K562 (cell line): ENCODE data around the gene PARD3. TPM values are rescaled to one million over a fixed set of nuclear protein-coding genes. Genes with fewer than 3 reads are reported as not detected.

Source experiments
- ATAC-seq: fragments of 200-7000 bp; cut with Tn5 transposase; 3 replicates; pipeline ENCODE4 v1.9.1; 2020; ENCODE audit warnings: moderate library complexity
- BruUV-seq: library from RNA; stranded (reverse); fragments of 400-500 nt; replicated peaks from 2 replicates; lab custom pipeline; 2021; lab: Mats Ljungman, UMichigan
- CTCF ChIA-PET: fragments of 300-600 bp; formaldehyde crosslinking; extraction: SDS; loops from one replicate; lab custom pipeline; 2021; ENCODE audit warnings: low intra/inter-chr PET ratio; lab: Yijun Ruan, JAX
- POLR2A ChIA-PET: fragments of 300-600, 350-650 bp; sonication (Branson Sonifier 250); formaldehyde crosslinking; extraction: SDS; loops from one replicate; lab custom pipeline; 2021; ENCODE audit warnings: antibody characterized with exemption, inconsistent platforms; lab: Yijun Ruan, JAX
- DNase-seq, 4 experiments: peaks; one replicate each; pipeline versions ENCODE4 v3.0.0 to v3.0.0-alpha.2; 2011 to 2018; ENCODE audit warnings: low spot score in 3 of 4, mixed read lengths in 3 of 4; ENCODE audit errors: extremely low read depth in 1 of 4
- FAIRE-seq: peaks from 2 replicates; lab custom pipeline; 2011; peaks lifted over from hg19 to GRCh38; lab: Jason Lieb, UNC
- H2AFZ ChIP-seq: 2 replicates; pipeline ENCODE4 v1.6.0; 2011; ENCODE audit warnings: low read depth, low read length, control low read depth, inconsistent platforms
- H3K27ac ChIP-seq: fragments of 200-600 bp; 3 replicates; pipeline ENCODE4 v1.8.0; 2011; ENCODE audit warnings: low read depth, mild to moderate bottlenecking, control low read depth, inconsistent platforms, low read length, moderate library complexity, mixed read lengths; ENCODE audit errors: extremely low read depth
- H3K27me3 ChIP-seq, 2 experiments: fragments of 300-600 bp in 1 of 2; 2 replicates in 1 of 2; 3 replicates in 1 of 2; pipeline versions ENCODE4 v1.6.0 to v1.8.0; 2011; ENCODE audit warnings: inconsistent platforms in 2 of 2, low read length in 2 of 2, mild to moderate bottlenecking in 1 of 2, mixed read lengths in 1 of 2, moderate library complexity in 1 of 2; ENCODE audit not compliant: control insufficient read depth in 2 of 2, insufficient read depth in 2 of 2
- H3K36me3 ChIP-seq: fragments of 300-600 bp; 3 replicates; pipeline ENCODE4 v1.8.0; 2011; ENCODE audit warnings: mild to moderate bottlenecking, low read length, inconsistent platforms; ENCODE audit not compliant: control insufficient read depth, insufficient read depth
- H3K4me1 ChIP-seq, 2 experiments: fragments of 200-600 bp in 1 of 2; replicated peaks in 1 of 2; 2 replicates in 1 of 2; 3 replicates in 1 of 2; pipeline versions ENCODE4 v1.5.1 to v1.8.0; 2011; ENCODE audit warnings: inconsistent platforms in 2 of 2, low read length in 2 of 2, mild to moderate bottlenecking in 1 of 2, mixed read lengths in 1 of 2, moderate library complexity in 1 of 2; ENCODE audit not compliant: control insufficient read depth in 2 of 2, insufficient read depth in 2 of 2
- H3K4me2 ChIP-seq: 2 replicates; pipeline ENCODE4 v1.6.1; 2011; ENCODE audit warnings: low read length, control low read depth, inconsistent platforms, mixed read lengths; ENCODE audit not compliant: insufficient read depth
- H3K4me3 ChIP-seq: fragments of 200-600 bp; sonication (generic), shearing (Covaris generic); 2 replicates; pipeline ENCODE4 v1.5.1; 2016; ENCODE audit warnings: control low read depth, inconsistent platforms
- H3K79me2 ChIP-seq: fragments of 200-600 bp; 3 replicates; pipeline ENCODE4 v1.8.0; 2011; ENCODE audit warnings: low read length, inconsistent platforms; ENCODE audit not compliant: control insufficient read depth, insufficient read depth
- H3K9ac ChIP-seq, 2 experiments: 2 replicates each; pipeline versions ENCODE4 v1.6.0 to v1.6.1; 2011; ENCODE audit warnings: low read depth in 2 of 2, low read length in 2 of 2, control low read depth in 1 of 2, inconsistent platforms in 1 of 2, mild to moderate bottlenecking in 1 of 2, mixed read lengths in 1 of 2; ENCODE audit not compliant: insufficient read depth in 1 of 2
- H3K9me1 ChIP-seq: one replicate; pipeline ENCODE4 v1.6.0; 2011; ENCODE audit warnings: inconsistent platforms, mild to moderate bottlenecking, low read length, moderate library complexity; ENCODE audit not compliant: control insufficient read depth, insufficient read depth
- H3K9me3 ChIP-seq: replicated peaks from 2 replicates; pipeline ENCODE4 v1.5.1; 2011; ENCODE audit warnings: low read depth, low read length, inconsistent platforms; ENCODE audit not compliant: control insufficient read depth, insufficient read depth
- H4K20me1 ChIP-seq: replicated peaks from 2 replicates; pipeline ENCODE4 v1.6.1; 2011; ENCODE audit warnings: low read length, inconsistent platforms, mixed read lengths; ENCODE audit not compliant: control insufficient read depth, insufficient read depth
- AFF4 ChIP-seq: sonication (generic); formaldehyde crosslinking; IDR thresholded peaks from 2 replicates; pipeline ENCODE4 v1.8.0; 2023; ENCODE audit warnings: mild to moderate bottlenecking, missing genetic modification reagents
- E2F8 ChIP-seq: fragments of 450-650 bp; IDR thresholded peaks from 2 replicates; pipeline ENCODE4 v1.7.1; 2018; ENCODE audit warnings: mild to moderate bottlenecking, low read depth; ENCODE audit not compliant: partially characterized antibody
- FOXJ3 ChIP-seq: sonication (generic); formaldehyde crosslinking; IDR thresholded peaks from 2 replicates; pipeline ENCODE4 v1.4.0; 2020; ENCODE audit warnings: mild to moderate bottlenecking, missing genetic modification reagents
- HNRNPUL1 ChIP-seq: fragments of 200-400 bp; formaldehyde crosslinking; IDR thresholded peaks from 2 replicates; pipeline ENCODE4 v1.6.1; 2017; ENCODE audit warnings: low read length
- MAZ ChIP-seq, 2 experiments: fragments of 450-650 bp in 1 of 2; sonication (generic) in 1 of 2; formaldehyde crosslinking; IDR thresholded peaks in 1 of 2; conservative IDR thresholded peaks in 1 of 2; 2 replicates each; pipeline versions ENCODE4 v1.4.0 to v1.5.0; 2020; ENCODE audit warnings: mild to moderate bottlenecking in 1 of 2, missing genetic modification reagents in 1 of 2
- PKNOX1 ChIP-seq: fragments of 450-650 bp; IDR thresholded peaks from 2 replicates; pipeline ENCODE4 v1.6.1; 2016
- SMC3 ChIP-seq: conservative IDR thresholded peaks from 2 replicates; pipeline ENCODE4 v1.6.1; 2011; ENCODE audit warnings: low read depth, low read length, improper control_type of control experiment; ENCODE audit not compliant: insufficient read depth
- SOX6 ChIP-seq: fragments of 450-650 bp; IDR thresholded peaks from 2 replicates; pipeline ENCODE4 v1.6.1; 2014; ENCODE audit warnings: mild to moderate bottlenecking
- ZKSCAN1 ChIP-seq: fragments of 150-350 bp; IDR thresholded peaks from 2 replicates; pipeline ENCODE4 v1.6.1; 2016; ENCODE audit warnings: low read depth, low read length
- ZNF436 ChIP-seq: fragments of 250-450, 450-650 bp; sonication (Bioruptor Pico); formaldehyde crosslinking; IDR thresholded peaks from 2 replicates; pipeline ENCODE4 v1.7.0; 2020; ENCODE audit warnings: mild to moderate bottlenecking
- ZNF695 ChIP-seq: fragments of 450-650 bp; formaldehyde crosslinking; IDR thresholded peaks from 2 replicates; pipeline ENCODE4 v1.4.0; 2020; ENCODE audit warnings: mild to moderate bottlenecking, moderate library complexity
- ZNF79 ChIP-seq: fragments of 250-450 bp; sonication (Bioruptor Pico); IDR thresholded peaks from 2 replicates; pipeline ENCODE4 v1.4.0; 2020; ENCODE audit warnings: low read depth, mild to moderate bottlenecking, moderate library complexity
- WGBS: fragments of 100-300 bp; shearing (Covaris generic); methylation state at CpG from one replicate; pipeline ENCODE4 v1.1.6; 2016; ENCODE audit warnings: low coverage, mixed read lengths; ENCODE audit not compliant: insufficient coverage; ENCODE audit errors: missing lambda C conversion rate; 5-methylcytosine and 5-hydroxymethylcytosine counted together
- in situ Hi-C: fragments of 300-500 bp; cut with MboI; formaldehyde crosslinking; loops from 4 replicates; pipeline ENCODE4 v1.15.0; 2018; ENCODE audit warnings: inconsistent platforms, mixed read lengths
- intact Hi-C: fragments of 100-400 bp; cut with micrococcal nuclease; formaldehyde crosslinking; loops from 2 replicates; pipeline ENCODE4 v1.14.2; 2022
- polyA plus RNA-seq, 8 experiments: library from polyadenylated mRNA; depleted of rRNA in 4 of 8; stranded (reverse) in 5 of 8; unstranded in 3 of 8; fragments of >200 nt; fragmentation: Nextera tagmentation in 2 of 8; fragmentation: Illumina TruSeq in 1 of 8; extraction: Ambion mirVana in 2 of 8; extraction: Trizol in 1 of 8; gene quantifications; 2 replicates each; pipeline versions ENCODE4 v1.2.1 to v1.2.3, GENCODE V29; 2011 to 2014; ENCODE audit warnings: inconsistent platforms in 1 of 8, missing spikeins in 1 of 8
- total RNA-seq, 7 experiments: library from RNA; depleted of rRNA in 6 of 7; stranded (reverse); fragments of >200 nt in 6 of 7; fragmentation: Illumina TruSeq in 2 of 7; extraction: Trizol in 2 of 7; gene quantifications; 2 replicates each; pipeline versions ENCODE4 v1.2.1 to v1.2.3, GENCODE V29; 2011 to 2021; ENCODE audit warnings: low replicate concordance in 1 of 7
- TF ChIP-seq, protein P1 (sequence below): fragments of 250-450 bp; sonication (Bioruptor Pico); IDR thresholded peaks from 2 replicates; pipeline ENCODE4 v1.5.0; 2020; ENCODE audit warnings: mild to moderate bottlenecking, borderline replicate concordance

Gene PARD3
- total and polyA plus RNA-seq, 9 of the 15 experiments (the other 6 are each of a cell fraction or from before 2014, with no cell fraction given) = 2.7 to 11.7 (median 7.7) TPM

- ATAC-seq (no peak), DNase-seq (no peak), FAIRE-seq (no peak)
- H4K20me1 ChIP-seq = no peaks in the 10 kb centered on the region; the same call in 1 of the 2 replicates
- H3K4me3 ChIP-seq = no peak overlapping the region
- WGBS = 0% methylated on average over 3 of the region's 3 CpGs
- CTCF ChIA-PET = no interaction called here
- no peak overlapping the region for H3K9ac ChIP-seq
- H2AFZ ChIP-seq = no peak overlapping the region
- intact Hi-C loops (no loop called here), in situ Hi-C loops (no loop called here)
- no peaks in the 10 kb centered on the region for H3K4me1 ChIP-seq
- H3K36me3 ChIP-seq = no peaks in the 10 kb centered on the region
- H3K9me3 ChIP-seq = no peaks in the 10 kb centered on the region
- H3K4me2 ChIP-seq = no peak overlapping the region
- BruUV-seq = no TSS peak
- no peaks in the 10 kb centered on the region for H3K9me1 ChIP-seq
- H3K79me2 ChIP-seq = no peaks in the 10 kb centered on the region
- H3K27me3 ChIP-seq = no peaks in the 10 kb centered on the region
- POLR2A ChIA-PET = no interaction called here
- no peak overlapping the region for H3K27ac ChIP-seq
- TF ChIP-seq, protein P1, sequence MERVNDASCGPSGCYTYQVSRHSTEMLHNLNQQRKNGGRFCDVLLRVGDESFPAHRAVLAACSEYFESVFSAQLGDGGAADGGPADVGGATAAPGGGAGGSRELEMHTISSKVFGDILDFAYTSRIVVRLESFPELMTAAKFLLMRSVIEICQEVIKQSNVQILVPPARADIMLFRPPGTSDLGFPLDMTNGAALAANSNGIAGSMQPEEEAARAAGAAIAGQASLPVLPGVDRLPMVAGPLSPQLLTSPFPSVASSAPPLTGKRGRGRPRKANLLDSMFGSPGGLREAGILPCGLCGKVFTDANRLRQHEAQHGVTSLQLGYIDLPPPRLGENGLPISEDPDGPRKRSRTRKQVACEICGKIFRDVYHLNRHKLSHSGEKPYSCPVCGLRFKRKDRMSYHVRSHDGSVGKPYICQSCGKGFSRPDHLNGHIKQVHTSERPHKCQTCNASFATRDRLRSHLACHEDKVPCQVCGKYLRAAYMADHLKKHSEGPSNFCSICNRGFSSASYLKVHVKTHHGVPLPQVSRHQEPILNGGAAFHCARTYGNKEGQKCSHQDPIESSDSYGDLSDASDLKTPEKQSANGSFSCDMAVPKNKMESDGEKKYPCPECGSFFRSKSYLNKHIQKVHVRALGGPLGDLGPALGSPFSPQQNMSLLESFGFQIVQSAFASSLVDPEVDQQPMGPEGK (CRISPR knock-in tag) = no peak
- no peak for TF ChIP-seq PKNOX1
- no peak for TF ChIP-seq SOX6
- TF ChIP-seq ZNF79 (CRISPR knock-in tag) = no peak
- TF ChIP-seq ZNF436 (CRISPR knock-in tag) = no peak
- TF ChIP-seq E2F8 = no peak
- no peak for TF ChIP-seq MAZ (CRISPR knock-in tag; conservative IDR thresholded peaks at IDR 0.05 in 1 of 2, IDR thresholded peaks at IDR 0.05 in 1 of 2)
- TF ChIP-seq AFF4 (CRISPR knock-in tag) = no peak
- TF ChIP-seq FOXJ3 (CRISPR knock-in tag) = no peak
- TF ChIP-seq ZNF695 (CRISPR knock-in tag) = no peak
- TF ChIP-seq SMC3 = no peak
- TF ChIP-seq HNRNPUL1 = no peak
- TF ChIP-seq ZKSCAN1 = no peak
Measured at GRCh38 chr10:34150103-34150502, 665.0 kb downstream of the PARD3 start.
